Stimulated activated CD8-positive, alpha-beta memory T cell treated with anti-CD3 and anti-CD28 coated beads, Interleukin-7, amount 100 ng/mL, for 4 hours (primary cell): ENCODE data around the gene MMP17.

Experiments
- DNase-seq, 2 donors: peaks; one replicate each; pipeline ENCODE4 v3.0.0-alpha.2; 2020; ENCODE audit warnings: low read depth in 2 of 2

Gene MMP17

GRCh38 chr12:131827961-131828534 is at the start of gene MMP17:
Gene MMP17 (plus strand): TSS chr12:131828393. CDS start chr12:131828495, 102 bp downstream.
- peak in 1 of 2 donors; percentile 31 for DNase-seq

- DNase-seq = no peak
Measured at GRCh38 chr12:131779027-131779426, 49.2 kb upstream of the MMP17 start.

GRCh38 chr12:131782061-131782460 is 46.1 kb upstream of the MMP17 start:
- no peak for DNase-seq

GRCh38 chr12:131783915-131784541 is 44.2 kb upstream of the MMP17 start:
- no peak for DNase-seq

DNA sequence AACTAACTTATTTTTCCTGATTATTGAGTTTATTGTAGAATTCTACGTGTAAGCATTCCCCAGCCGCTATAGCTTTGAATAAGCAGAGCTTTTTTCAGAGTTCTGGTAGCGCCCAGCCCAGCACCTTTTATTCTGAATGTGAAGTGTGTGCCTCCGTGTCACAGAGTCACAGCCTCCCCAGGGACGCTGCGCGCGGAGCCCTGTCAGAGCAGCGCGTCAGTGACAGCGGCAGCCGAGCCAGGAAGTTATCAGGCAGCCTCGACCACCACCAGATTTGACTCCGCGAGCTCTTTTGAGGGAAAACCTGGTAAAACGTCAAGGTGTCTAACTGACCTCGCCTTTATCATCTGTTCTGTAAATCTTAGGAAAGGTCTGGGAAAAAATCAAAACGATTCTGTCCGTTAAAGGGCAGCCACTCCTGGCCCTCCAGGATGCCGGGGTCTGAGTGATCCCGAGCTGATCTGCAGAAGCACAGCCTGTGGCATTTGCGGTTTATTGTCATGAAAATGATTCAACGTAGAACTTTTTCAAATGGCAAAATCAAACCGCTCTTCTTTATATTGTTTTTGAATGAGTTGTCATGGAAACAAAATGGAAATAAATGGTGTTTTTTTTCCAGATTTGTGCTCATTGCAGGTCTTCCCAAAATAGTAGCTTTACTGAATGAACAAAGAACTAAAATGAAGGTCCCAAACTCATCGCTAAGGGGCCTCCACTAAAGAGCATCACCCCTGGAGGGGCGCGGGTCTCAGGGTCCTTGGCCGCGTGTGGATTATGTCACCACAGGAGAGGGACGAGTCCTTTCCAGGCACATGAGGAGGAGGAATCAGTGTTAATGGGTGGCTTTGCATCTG is 43.1 kb upstream of the MMP17 start:
- DNase-seq = no peak

DNA sequence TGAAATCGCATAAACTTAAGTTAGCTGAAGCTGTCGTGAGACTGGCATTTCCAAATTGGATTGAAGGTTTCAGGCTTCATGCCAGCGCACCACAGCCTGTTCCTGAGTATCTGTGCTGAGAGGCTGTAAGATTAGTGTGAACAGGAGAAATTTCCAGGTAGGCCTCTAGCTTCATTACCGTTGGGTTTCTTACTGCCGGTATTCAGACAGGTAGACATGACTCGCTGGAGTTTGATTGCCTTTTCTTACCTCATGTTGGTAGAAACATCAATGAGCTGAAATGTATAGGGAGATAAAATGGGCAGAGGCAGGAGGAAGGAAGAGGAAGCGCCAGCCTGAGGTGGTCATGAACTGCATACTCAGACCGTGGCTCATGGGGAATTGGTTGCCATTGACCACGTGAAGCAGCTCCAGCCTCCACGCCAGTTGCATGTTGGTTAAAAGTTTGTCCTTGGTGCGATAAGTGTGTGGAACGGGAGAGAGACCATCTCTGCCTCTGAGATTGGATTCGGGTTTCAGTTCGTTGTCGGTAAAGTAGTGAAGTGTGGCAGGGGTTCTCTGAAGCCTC is 42.3 kb upstream of the MMP17 start:
- DNase-seq = no peak

DNA sequence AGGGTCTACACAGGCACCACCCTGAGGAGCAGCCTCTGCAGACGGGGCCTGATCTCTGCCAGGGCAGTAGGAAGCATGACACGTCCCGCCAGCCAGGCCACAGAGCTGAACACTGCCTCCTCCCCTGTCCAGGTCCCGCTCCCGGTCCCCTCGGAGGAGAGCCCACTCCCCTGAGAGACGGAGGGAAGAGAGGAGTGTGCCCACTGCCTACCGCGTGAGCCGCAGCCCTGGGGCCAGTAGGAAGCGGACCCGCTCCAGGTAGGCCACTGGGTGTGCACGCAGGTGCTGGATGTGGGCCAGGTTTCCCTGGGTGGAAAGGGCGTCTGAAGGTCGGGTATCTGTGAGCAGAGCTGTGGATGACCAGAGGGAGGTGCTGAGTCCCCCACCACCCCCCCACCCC is 41.9 kb upstream of the MMP17 start:
- no peak for DNase-seq

GRCh38 chr12:131787143-131787660 is 41.0 kb upstream of the MMP17 start:
- DNase-seq = no peak

DNA sequence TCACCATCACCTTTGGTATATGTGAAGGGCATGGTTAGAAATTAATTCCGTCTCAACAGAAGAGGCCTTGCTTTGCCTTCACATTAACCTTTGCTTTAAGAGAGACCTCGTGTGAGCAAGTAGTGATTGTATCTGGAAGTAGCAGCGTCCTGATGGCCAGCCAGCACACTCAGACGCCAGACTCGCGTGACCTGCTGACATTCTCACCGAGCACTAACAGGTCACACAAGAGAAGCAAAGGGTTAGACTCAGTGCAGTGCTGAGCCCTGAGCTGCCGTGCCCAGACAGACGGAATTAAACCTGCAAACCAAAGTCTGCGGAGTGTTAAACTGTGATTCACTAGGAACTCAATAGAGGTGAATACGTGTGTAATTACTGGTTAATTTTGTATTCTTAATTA is 40.1 kb upstream of the MMP17 start:
- DNase-seq = no peak

- DNase-seq = no peak
Measured at GRCh38 chr12:131789638-131790037, 38.6 kb upstream of the MMP17 start.

- no peak for DNase-seq
Measured at GRCh38 chr12:131793243-131794022, 34.8 kb upstream of the MMP17 start.

- DNase-seq = no peak
Measured at GRCh38 chr12:131794061-131794460, 34.1 kb upstream of the MMP17 start.

GRCh38 chr12:131794573-131794972 is 33.6 kb upstream of the MMP17 start:
- DNase-seq = no peak

DNA sequence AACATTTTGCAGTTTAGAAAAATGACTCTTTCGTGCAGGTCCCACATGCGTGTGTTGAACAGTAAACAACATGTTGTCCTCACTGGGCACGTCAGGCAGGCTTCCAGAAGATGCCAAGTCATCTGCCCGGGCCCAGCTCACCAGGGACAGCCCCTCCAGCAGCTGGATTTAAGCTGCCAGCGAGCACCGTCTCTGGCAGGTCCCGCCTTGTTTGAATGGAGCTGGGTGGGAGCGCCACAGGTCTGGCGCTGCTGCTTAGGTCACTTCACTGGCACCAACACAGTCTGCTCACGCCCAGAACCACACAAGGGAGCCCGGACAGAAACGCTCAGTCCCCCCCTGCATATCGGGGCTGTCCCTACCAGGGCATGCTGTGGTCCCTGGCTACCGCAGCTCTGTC is 33.1 kb upstream of the MMP17 start:
- DNase-seq = no peak

GRCh38 chr12:131795690-131796410 is 32.3 kb upstream of the MMP17 start:
- DNase-seq = no peak

- no peak for DNase-seq
Measured at GRCh38 chr12:131796411-131796736, 31.8 kb upstream of the MMP17 start.

GRCh38 chr12:131796754-131797587 is 31.2 kb upstream of the MMP17 start:
- DNase-seq = no peak

- no peak for DNase-seq
Measured at GRCh38 chr12:131797588-131797934, 30.6 kb upstream of the MMP17 start.

- DNase-seq = no peak
Measured at GRCh38 chr12:131799195-131799594, 29.0 kb upstream of the MMP17 start.
